ENCODE measurements around the gene RNU4-1.
"Not testable (repeated sequence)": the region's sequence is repeated elsewhere in the genome, so short reads cannot be mapped to it uniquely, and the experiment has no call there.

The RNU4-1 gene

DNA sequence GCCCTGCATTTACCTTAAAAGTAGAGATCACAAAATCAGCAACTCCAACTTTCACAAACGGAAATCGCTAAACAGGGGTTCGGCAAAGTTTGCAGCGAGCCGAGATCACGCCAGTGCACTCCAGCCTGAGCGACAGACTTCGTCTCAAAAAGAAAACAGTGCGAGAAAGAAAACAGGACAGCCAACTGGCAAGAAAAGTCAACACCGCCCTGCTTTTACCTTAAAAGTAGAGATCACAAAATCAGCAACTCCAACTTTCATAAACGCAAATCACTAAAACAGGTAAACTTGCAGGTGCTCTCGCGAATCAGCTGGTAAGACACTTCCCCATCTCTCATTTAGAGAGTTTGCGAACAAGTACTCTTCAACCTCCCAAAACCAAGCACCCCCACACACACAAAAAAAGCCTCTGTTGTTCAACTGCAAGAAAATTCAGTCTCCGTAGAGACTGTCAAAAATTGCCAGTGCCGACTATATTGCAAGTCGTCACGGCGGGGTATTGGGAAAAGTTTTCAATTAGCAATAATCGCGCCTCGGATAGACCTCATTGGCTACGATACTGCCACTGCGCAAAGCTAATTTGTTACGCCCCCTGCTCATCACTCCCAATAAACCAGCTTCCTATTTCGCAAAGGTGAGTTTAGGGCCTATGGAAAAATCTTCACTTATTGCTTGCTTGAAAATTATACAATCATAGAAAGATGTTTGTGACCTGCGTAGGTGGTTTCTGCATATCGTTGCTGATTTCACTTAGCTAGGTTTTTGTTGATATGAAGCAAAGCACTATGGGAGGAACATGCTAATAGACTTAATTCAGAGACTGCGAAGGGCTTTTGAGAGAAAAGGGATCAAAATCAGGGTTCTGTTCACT lies at the start of gene RNU4-1:
Gene RNU4-1 (minus strand): TSS at position 577 of the 871 bp plus-strand sequence.
- DNase-seq (ENCODE audit: low read depth in 2 of 2): peak; percentile 45 to 72

DNA sequence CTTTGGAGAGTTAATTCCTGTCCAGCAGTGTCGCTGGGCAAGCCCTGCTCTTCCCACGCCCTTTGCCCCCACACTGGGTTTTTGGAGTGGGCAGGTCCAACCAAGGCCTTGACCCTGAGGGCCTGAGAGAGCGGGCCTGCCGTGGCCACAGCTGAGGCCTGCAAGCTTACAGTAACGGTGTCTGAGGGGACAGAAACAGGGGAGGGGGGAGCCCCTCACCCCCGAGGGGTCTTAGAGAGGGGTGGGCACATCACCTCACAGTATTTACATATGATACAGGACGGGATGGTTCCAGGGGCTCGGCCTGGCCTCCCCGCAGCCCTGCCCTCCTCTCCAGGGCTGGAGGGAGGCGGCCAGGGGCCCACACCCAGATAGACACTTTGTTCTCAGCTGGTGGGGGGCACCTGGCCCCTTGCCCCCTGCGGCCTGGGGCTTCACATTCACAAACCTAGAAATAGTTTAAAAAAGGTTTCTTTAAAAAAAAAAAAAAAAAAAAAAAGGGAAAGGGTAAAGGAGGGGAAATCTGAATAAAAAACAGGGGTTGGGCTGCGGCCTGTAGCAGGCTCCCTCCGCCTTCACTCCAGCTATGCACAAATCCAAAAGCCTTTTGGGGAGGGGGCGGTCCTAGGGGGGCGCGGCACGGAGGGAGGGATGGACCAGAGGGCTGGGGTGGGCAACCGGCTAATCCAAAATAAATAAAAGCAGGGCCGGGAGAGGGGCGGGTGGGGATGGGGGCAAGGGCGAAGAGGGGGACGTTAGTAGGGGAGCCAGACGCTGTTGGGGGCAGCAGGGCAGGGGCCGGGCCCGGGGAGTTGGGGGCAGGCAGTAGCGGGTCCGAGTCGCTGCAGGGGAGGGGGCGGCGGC lies 49.4 kb upstream of the RNU4-1 start:
- no peak for DNase-seq (ENCODE audit: low read depth in 2 of 2)

GRCh38 chr12:120339256-120339655 lies 46.2 kb upstream of the RNU4-1 start:
- no peak for DNase-seq (ENCODE audit: low read depth in 2 of 2)

GRCh38 chr12:120337730-120338129 lies 44.7 kb upstream of the RNU4-1 start:
- no peak for DNase-seq (ENCODE audit: low read depth in 2 of 2)

DNA sequence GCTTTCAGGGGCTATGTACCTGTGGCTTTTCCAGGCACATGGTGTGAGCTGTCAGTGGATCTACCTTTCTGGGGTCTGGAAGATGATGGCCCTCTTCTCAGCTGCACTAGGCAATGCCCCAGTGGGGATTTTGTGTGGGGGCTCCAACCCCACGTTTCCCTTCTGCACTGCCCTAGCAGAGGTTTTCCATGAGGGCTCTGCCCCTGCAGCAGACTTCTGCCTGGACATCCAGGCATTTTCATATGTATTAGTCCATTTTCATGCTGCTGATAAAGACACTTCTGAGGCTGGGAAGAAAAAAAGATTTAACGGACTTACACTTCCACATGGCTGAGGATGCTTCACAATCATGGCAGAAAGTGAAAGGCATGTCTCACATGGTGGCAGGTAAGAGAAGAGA lies 43.4 kb upstream of the RNU4-1 start:
- not testable (repeated sequence) for DNase-seq (ENCODE audit: low read depth in 2 of 2)

DNA sequence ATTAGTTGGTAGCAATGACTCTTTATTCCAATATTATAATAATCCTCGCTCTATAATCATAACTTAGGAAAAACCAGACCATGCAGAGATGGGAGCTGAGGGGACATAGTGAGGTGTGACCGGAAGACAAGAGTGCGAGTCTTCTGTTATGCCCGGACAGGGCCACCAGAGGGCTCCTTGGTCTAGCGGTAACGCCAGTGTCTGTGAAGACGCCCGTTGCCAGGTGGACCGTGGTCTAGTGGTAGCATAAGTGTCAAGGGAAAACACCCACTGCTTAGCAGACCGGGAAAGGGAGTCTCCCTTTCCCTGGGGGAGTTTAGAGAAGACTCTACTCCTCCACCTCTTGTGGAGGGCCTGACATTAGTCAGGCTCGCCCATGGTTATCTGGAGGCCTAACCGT lies 42.4 kb upstream of the RNU4-1 start:
- not testable (repeated sequence) for DNase-seq (ENCODE audit: low read depth in 2 of 2)

DNA sequence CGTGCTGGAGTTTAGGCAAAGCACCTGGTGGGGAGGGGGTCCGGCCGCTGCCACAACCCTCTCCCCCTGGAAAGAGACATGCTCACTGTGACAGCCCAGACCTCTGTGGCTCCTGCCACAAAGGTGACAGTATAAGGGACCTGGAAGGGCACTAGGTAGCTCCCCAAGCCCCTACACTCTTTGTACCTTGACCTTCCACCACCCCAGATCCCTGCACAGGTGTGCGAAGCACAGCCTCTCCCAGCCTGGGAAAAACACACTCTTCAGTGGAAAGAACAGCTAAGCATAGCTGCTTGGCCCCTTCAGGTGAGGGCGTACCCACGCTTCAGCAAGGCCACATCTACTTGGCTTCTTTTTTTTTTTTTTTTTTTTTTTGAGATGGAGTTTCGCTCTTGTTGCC lies 39.5 kb upstream of the RNU4-1 start:
- DNase-seq (ENCODE audit: low read depth in 2 of 2): no peak

DNA sequence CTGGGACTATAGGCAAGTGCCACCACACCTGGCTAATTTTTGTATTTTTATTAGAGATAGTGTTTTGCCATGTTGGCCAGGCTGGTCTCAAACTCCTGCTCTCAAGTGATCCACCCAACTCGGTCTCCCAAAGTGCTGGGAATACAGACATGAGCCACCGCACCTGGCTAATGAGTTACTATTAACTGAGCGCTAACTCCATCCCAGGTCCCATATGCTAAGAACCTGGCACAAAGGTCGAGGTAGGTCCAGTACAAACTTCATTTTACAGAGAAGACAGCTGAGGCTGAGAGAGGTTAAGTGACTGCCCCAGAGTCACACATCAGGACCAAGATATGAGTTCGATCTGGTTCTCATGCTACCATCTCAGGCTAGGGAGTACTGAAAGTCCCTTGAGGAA lies 39.0 kb upstream of the RNU4-1 start:
- DNase-seq (ENCODE audit: low read depth in 2 of 2): no peak

- no peak for DNase-seq (ENCODE audit: low read depth in 2 of 2)
These were observed 38.4 kb upstream of the RNU4-1 start for GRCh38 chr12:120331390-120331789.

DNA sequence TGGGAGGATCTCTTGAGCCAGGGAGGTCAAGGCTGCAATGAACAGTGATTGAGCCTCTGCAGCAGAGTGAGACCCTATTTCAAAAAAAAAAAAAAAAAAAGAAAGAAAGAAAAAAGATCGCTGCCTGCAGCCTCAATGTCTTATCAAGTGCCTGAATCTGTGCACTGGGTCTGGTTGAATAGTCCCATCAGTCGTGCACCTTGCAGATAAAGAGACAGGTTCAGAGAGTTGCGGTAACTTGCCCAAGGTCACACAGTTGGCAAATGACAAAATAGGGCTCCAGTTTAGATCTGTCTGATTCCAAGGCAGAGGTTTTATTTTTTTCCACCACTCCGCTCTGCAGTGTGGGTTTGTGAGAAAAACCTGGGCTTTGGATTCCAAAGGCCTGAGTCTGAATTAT lies 35.2 kb upstream of the RNU4-1 start:
- DNase-seq (ENCODE audit: low read depth in 2 of 2): no peak

- no peak for DNase-seq (ENCODE audit: low read depth in 2 of 2)
These were observed 34.6 kb upstream of the RNU4-1 start, which contains the start of gene PLA2G1B for GRCh38 chr12:120327593-120327992. PLA2G1B (minus strand) TSS chr12:120327779; CDS start chr12:120327753, 26 bp downstream.

DNA sequence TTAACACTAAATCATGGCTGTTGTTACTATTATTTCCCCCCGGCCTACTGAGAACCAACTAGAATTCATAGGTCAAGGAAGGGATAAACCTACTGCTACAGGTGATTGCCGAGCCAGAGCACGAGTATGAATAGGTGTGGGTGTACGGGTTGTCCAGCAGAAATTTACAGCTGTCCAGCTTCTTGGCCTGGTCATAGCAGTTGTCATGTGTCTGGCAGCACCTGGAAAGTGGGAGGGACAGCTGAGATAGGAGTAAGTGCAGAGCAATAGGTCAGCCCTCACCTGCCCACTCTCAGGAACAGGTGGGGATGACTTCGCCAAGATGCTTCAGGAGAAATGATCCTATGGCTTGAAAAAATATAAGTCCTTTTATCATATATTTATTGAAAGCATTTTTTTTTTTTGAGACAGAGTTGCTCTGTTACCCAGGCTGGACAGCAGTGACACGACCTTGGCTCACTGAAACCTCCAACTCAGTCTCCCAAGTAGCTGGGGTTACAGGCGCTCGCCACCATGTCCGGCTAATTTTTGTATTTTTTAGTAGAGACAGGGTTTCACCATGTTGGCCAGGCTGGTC lies 31.9 kb upstream of the RNU4-1 start:
- no peak for DNase-seq (ENCODE audit: low read depth in 2 of 2)

GRCh38 chr12:120323772-120324171 lies 30.7 kb upstream of the RNU4-1 start:
- DNase-seq (ENCODE audit: low read depth in 2 of 2): no peak

GRCh38 chr12:120321382-120322202 lies 28.6 kb upstream of the RNU4-1 start:
- DNase-seq (ENCODE audit: low read depth in 2 of 2): no peak

GRCh38 chr12:120317224-120318105 lies 24.4 kb upstream of the RNU4-1 start:
- DNase-seq (ENCODE audit: low read depth in 2 of 2): peak; percentile 99 to 100

GRCh38 chr12:120316798-120317223 lies 23.8 kb upstream of the RNU4-1 start:
- DNase-seq (ENCODE audit: low read depth in 2 of 2): no peak

- no peak for DNase-seq (ENCODE audit: low read depth in 2 of 2)
These were observed 21.2 kb upstream of the RNU4-1 start for GRCh38 chr12:120314220-120314619.

- peak; percentile 65 to 82 for DNase-seq (ENCODE audit: low read depth in 2 of 2)
These were observed 9.2 kb upstream of the RNU4-1 start, which contains the start of gene SIRT4 for GRCh38 chr12:120301962-120302815. SIRT4 (plus strand) TSS chr12:120302321; CDS start chr12:120303562, 1,241 bp downstream.

DNA sequence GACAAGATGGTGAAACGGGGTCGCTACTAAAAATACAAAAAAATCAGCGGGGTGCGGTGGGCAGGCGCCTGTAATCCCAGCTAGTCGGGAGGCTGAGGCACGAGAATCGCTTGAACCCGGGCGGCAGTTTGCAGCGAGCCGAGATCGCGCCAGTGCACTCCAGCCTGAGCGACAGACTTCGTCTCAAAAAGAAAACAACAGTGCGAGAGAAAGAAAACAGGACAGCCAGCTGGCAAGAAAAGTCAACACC lies 701 bp downstream of the RNU4-1 start:
- no peak for DNase-seq (ENCODE audit: low read depth in 2 of 2)
